ENCODE measurements around the gene ZNF624.

Gene ZNF624

DNA sequence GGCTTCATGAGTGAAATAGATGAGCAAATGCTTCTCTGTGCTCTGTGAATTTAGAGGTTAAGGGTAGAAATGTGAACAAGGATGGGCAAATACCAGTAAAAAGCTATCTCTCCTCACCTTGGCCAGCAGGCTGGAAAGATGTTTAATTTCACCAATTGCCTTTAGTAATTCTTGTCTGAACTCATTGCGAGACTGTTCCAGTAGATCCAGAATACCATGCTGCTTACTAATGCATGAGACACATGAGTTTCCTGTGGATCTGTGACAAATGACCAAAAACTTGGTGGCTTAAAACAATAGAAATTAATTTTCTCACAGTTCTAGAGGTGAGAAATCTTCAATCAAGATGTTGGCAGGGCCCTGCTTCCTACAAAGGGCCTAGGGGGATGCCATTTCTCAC, 9.3 kb upstream of the ZNF624 start:
- Histone ChIP-seq H3K4me1 (ENCODE audit: control insufficient read depth, insufficient read depth, low read length) (no peaks in the 10 kb centered on the region), H3K27me3 (ENCODE audit: control insufficient read depth, insufficient read depth, low read length) (peaks cover 14% of the 10 kb centered on the region), H3K9ac (ENCODE audit: low read length) (no peak overlapping the region), H3K36me3 (ENCODE audit: control insufficient read depth, insufficient read depth, low read length) (no peaks in the 10 kb centered on the region), H3K4me3 (ENCODE audit: low read depth, low read length) (no peak overlapping the region), H3K27ac (ENCODE audit: low read depth, low read length) (no peak overlapping the region), H3K9me3 (ENCODE audit: control insufficient read depth, insufficient read depth, low read depth, low read length) (peaks cover 7% of the 10 kb centered on the region)

- Histone ChIP-seq H3K27me3 (ENCODE audit: control insufficient read depth, insufficient read depth, low read length) (peaks cover 3% of the 10 kb centered on the region; the same call in 1 of the 2 replicates), H3K27ac (ENCODE audit: low read depth, low read length) (no peak overlapping the region), H3K4me1 (ENCODE audit: control insufficient read depth, insufficient read depth, low read length) (no peaks in the 10 kb centered on the region), H3K9ac (ENCODE audit: low read length) (no peak overlapping the region), H3K9me3 (ENCODE audit: control insufficient read depth, insufficient read depth, low read depth, low read length) (peaks cover 13% of the 10 kb centered on the region), H3K4me3 (ENCODE audit: low read depth, low read length) (no peak overlapping the region), H3K36me3 (ENCODE audit: control insufficient read depth, insufficient read depth, low read length) (no peaks in the 10 kb centered on the region)
These were observed 7.6 kb upstream of the ZNF624 start for GRCh38 chr17:16661217-16661616.

- H3K36me3 ChIP-seq (ENCODE audit: control insufficient read depth, insufficient read depth, low read length), result no peaks in the 10 kb centered on the region
- H3K4me3 ChIP-seq (ENCODE audit: low read depth, low read length), result peak overlapping the region; percentile 66
- peak overlapping the region; percentile 59 for H3K27ac ChIP-seq (ENCODE audit: low read depth, low read length)
- peaks cover 6% of the 10 kb centered on the region; the same call in 1 of the 2 replicates for H3K4me1 ChIP-seq (ENCODE audit: control insufficient read depth, insufficient read depth, low read length)
- H3K9ac ChIP-seq (ENCODE audit: low read length), result peak overlapping the region; percentile 52
- H3K27me3 ChIP-seq (ENCODE audit: control insufficient read depth, insufficient read depth, low read length), result no peaks in the 10 kb centered on the region
- H3K9me3 ChIP-seq (ENCODE audit: control insufficient read depth, insufficient read depth, low read depth, low read length), result peaks cover 6% of the 10 kb centered on the region; the same call in 1 of the 2 replicates
These were observed 743 bp downstream of the ZNF624 start for GRCh38 chr17:16652847-16653366.

DNA sequence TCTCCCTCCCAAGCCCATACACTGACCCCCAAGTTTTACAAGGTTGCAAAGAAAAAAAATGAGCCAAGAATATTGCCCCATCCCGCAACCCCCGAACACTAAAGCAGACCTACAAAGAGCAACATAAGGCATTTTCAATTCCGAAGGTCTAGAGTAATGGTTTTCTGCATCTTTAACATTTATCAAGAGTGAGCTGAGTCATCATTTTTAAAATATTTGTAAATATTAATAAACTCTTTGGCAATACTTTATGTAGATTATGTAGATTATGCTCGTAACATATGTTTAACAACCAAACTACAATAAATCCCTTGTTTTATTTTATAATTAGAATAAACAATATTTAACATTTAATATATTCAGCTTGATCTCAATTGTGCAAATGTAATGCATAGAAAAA, 1.4 kb downstream of the ZNF624 start:
- peaks cover 2% of the 10 kb centered on the region; the same call in 1 of the 2 replicates for H3K9me3 ChIP-seq (ENCODE audit: control insufficient read depth, insufficient read depth, low read depth, low read length)
- no peak overlapping the region for H3K9ac ChIP-seq (ENCODE audit: low read length)
- no peaks in the 10 kb centered on the region for H3K27me3 ChIP-seq (ENCODE audit: control insufficient read depth, insufficient read depth, low read length)
- no peak overlapping the region; the same call in 1 of the 2 replicates for H3K4me3 ChIP-seq (ENCODE audit: low read depth, low read length)
- H3K36me3 ChIP-seq (ENCODE audit: control insufficient read depth, insufficient read depth, low read length), result no peaks in the 10 kb centered on the region
- no peak overlapping the region for H3K27ac ChIP-seq (ENCODE audit: low read depth, low read length)
- H3K4me1 ChIP-seq (ENCODE audit: control insufficient read depth, insufficient read depth, low read length), result peaks cover 6% of the 10 kb centered on the region; the same call in 1 of the 2 replicates

- H3K27ac ChIP-seq (ENCODE audit: low read depth, low read length), result no peak overlapping the region
- no peaks in the 10 kb centered on the region for H3K36me3 ChIP-seq (ENCODE audit: control insufficient read depth, insufficient read depth, low read length)
- H3K4me1 ChIP-seq (ENCODE audit: control insufficient read depth, insufficient read depth, low read length), result peaks cover 6% of the 10 kb centered on the region; the same call in 1 of the 2 replicates
- H3K9me3 ChIP-seq (ENCODE audit: control insufficient read depth, insufficient read depth, low read depth, low read length), result no peaks in the 10 kb centered on the region
- no peak overlapping the region for H3K9ac ChIP-seq (ENCODE audit: low read length)
- H3K4me3 ChIP-seq (ENCODE audit: low read depth, low read length), result no peak overlapping the region
- no peaks in the 10 kb centered on the region for H3K27me3 ChIP-seq (ENCODE audit: control insufficient read depth, insufficient read depth, low read length)
These were observed 4.1 kb downstream of the ZNF624 start for GRCh38 chr17:16649585-16649984.

GRCh38 chr17:16639438-16639837, 14.2 kb downstream of the ZNF624 start:
- Histone ChIP-seq H3K9ac (ENCODE audit: low read length) (no peak overlapping the region), H3K4me3 (ENCODE audit: low read depth, low read length) (no peak overlapping the region), H3K36me3 (ENCODE audit: control insufficient read depth, insufficient read depth, low read length) (no peaks in the 10 kb centered on the region), H3K4me1 (ENCODE audit: control insufficient read depth, insufficient read depth, low read length) (no peaks in the 10 kb centered on the region), H3K27ac (ENCODE audit: low read depth, low read length) (no peak overlapping the region), H3K9me3 (ENCODE audit: control insufficient read depth, insufficient read depth, low read depth, low read length) (peaks cover 2% of the 10 kb centered on the region; the same call in 1 of the 2 replicates), H3K27me3 (ENCODE audit: control insufficient read depth, insufficient read depth, low read length) (no peaks in the 10 kb centered on the region)

- H3K27ac ChIP-seq (ENCODE audit: low read depth, low read length), result no peak overlapping the region
- H3K9me3 ChIP-seq (ENCODE audit: control insufficient read depth, insufficient read depth, low read depth, low read length), result peaks cover 64% of the 10 kb centered on the region
- no peak overlapping the region for H3K9ac ChIP-seq (ENCODE audit: low read length)
- no peaks in the 10 kb centered on the region for H3K27me3 ChIP-seq (ENCODE audit: control insufficient read depth, insufficient read depth, low read length)
- peaks cover 5% of the 10 kb centered on the region; the same call in 1 of the 2 replicates for H3K36me3 ChIP-seq (ENCODE audit: control insufficient read depth, insufficient read depth, low read length)
- H3K4me3 ChIP-seq (ENCODE audit: low read depth, low read length), result no peak overlapping the region
- H3K4me1 ChIP-seq (ENCODE audit: control insufficient read depth, insufficient read depth, low read length), result no peaks in the 10 kb centered on the region
These were observed 30.4 kb downstream of the ZNF624 start for GRCh38 chr17:16623282-16623681.

DNA sequence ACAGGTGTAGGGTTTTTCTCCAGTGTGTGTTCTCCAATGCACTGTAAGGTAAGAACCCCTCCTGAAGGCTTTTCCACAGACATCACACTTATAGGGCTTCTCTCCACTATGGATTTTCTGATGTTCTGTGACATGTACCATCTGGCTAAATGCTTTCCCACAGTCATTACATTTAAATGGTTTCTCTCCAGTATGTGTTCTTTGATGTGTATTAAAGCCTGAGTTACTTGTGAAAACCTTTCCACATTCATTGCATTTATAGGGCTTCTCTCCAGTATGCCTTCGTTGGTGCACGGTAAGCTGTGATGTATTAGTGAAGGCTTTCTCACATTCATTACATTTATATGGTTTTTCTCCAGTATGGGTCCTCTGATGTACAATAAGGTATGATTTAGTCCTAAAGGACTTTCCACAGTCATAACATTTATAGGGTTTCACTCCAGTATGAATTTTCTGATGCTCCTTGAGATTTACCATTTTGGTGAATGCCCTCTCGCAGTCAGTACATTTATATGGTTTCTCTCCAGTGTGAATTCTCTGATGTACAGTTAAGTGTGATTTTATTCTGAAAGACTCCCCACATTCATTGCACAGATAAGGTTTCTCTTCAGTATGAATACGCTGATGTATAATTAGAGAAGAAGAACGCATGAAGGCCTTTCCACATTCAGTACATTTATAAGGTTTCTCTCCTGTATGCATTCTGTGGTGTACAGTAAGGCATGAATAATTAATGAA, 30.9 kb downstream of the ZNF624 start:
- H3K9me3 ChIP-seq (ENCODE audit: control insufficient read depth, insufficient read depth, low read depth, low read length), result peaks cover 63% of the 10 kb centered on the region
- H3K27ac ChIP-seq (ENCODE audit: low read depth, low read length), result no peak overlapping the region
- no peak overlapping the region for H3K4me3 ChIP-seq (ENCODE audit: low read depth, low read length)
- no peaks in the 10 kb centered on the region for H3K27me3 ChIP-seq (ENCODE audit: control insufficient read depth, insufficient read depth, low read length)
- peaks cover 5% of the 10 kb centered on the region; the same call in 1 of the 2 replicates for H3K36me3 ChIP-seq (ENCODE audit: control insufficient read depth, insufficient read depth, low read length)
- no peaks in the 10 kb centered on the region for H3K4me1 ChIP-seq (ENCODE audit: control insufficient read depth, insufficient read depth, low read length)
- H3K9ac ChIP-seq (ENCODE audit: low read length), result no peak overlapping the region

DNA sequence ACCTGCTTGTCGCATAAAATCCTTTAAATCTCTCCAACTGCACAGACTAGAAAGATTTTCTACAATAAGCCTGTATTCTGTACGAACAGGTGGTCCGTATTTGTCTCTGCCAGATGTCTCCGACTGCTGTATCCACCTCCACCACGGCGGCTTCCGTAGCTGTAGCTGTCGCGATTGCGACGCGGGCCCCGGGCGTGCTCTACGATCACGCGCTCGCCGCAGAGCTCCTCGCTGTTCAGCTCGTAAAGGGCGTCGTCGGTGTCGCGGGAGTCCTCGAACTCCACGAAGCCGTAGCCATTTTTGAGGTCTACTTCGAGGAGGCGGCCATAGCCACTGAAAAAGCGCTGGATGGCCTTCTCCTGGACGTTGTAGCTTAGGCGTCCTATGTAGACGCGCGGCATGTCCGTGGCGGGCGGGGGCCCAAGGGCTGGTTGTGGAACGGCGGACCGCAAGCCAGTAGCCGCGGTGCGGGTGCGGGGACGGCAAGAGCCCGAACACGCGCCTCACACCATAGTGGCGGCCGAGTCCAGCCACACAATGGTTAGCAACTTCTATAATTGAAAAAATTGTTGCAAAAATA, 36.1 kb downstream of the ZNF624 start:
- Histone ChIP-seq H3K27ac (ENCODE audit: low read depth, low read length) (no peak overlapping the region), H3K4me3 (ENCODE audit: low read depth, low read length) (no peak overlapping the region), H3K36me3 (ENCODE audit: control insufficient read depth, insufficient read depth, low read length) (no peaks in the 10 kb centered on the region; the same call in 1 of the 2 replicates), H3K4me1 (ENCODE audit: control insufficient read depth, insufficient read depth, low read length) (no peaks in the 10 kb centered on the region), H3K9ac (ENCODE audit: low read length) (no peak overlapping the region), H3K27me3 (ENCODE audit: control insufficient read depth, insufficient read depth, low read length) (no peaks in the 10 kb centered on the region), H3K9me3 (ENCODE audit: control insufficient read depth, insufficient read depth, low read depth, low read length) (peaks cover 60% of the 10 kb centered on the region)

DNA sequence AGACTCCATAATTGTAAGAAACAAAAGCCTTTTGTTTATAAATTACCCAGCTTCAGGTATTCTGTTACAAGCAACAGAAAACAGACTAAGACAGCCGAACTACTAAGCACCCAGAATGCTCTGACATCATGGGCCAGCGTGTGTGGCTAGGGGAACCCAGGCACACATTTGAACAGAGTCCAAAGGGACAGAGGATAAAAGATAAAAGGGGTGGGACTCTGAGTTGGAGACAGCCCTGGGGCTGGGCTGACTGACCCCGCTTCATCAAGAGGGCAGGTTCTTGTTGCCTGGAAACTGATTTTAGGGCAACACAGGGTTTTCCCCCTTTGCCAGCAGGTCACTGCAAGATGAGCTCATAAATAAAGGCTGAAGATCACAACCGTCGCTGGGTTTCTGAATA, 54.1 kb downstream of the ZNF624 start:
- H3K4me3 ChIP-seq (ENCODE audit: low read depth, low read length), result no peak overlapping the region
- no peak overlapping the region for H3K9ac ChIP-seq (ENCODE audit: low read length)
- no peak overlapping the region for H3K27ac ChIP-seq (ENCODE audit: low read depth, low read length)
- H3K4me1 ChIP-seq (ENCODE audit: control insufficient read depth, insufficient read depth, low read length), result no peaks in the 10 kb centered on the region
- no peaks in the 10 kb centered on the region for H3K36me3 ChIP-seq (ENCODE audit: control insufficient read depth, insufficient read depth, low read length)
- no peaks in the 10 kb centered on the region; the same call in 1 of the 2 replicates for H3K9me3 ChIP-seq (ENCODE audit: control insufficient read depth, insufficient read depth, low read depth, low read length)
- H3K27me3 ChIP-seq (ENCODE audit: control insufficient read depth, insufficient read depth, low read length), result no peaks in the 10 kb centered on the region

Data from HUES6 (cell line).